Prostate gland (tissue), 2 donors: ENCODE measurements around the gene ATP5ME. TPM values are rescaled to one million over a fixed set of nuclear protein-coding genes. Genes with fewer than 3 reads are reported as not detected.
"Not testable (repeated sequence)": the region's sequence is repeated elsewhere in the genome, so short reads cannot be mapped to it uniquely, and the experiment has no call there.

ENCODE experiments used
- DNase-seq: peaks from one replicate; pipeline ENCODE4 v3.0.0-alpha.2; 2019; ENCODE audit warnings: low spot score
- H3K27ac ChIP-seq, 2 donors: fragments of 200-600 bp; sonication (generic); 2 replicates each; pipeline ENCODE4 v1.5.1; 2017 to 2019
- H3K27me3 ChIP-seq: fragments of 200-600 bp; sonication (generic); replicated peaks from 2 replicates; pipeline ENCODE4 v1.5.1; 2019; ENCODE audit not compliant: insufficient read depth
- H3K36me3 ChIP-seq, 2 donors: fragments of 200-600 bp; sonication (generic); 1 replicate in 1 of 2; 2 replicates in 1 of 2; pipeline versions ENCODE4 v1.5.1 to v1.8.1; 2017 to 2019
- H3K4me1 ChIP-seq: fragments of 200-600 bp; sonication (generic); replicated peaks from 2 replicates; pipeline ENCODE4 v1.5.1; 2019
- H3K4me3 ChIP-seq, 2 donors: fragments of 200-600 bp; sonication (generic); 2 replicates each; pipeline ENCODE4 v1.5.1; 2017 to 2019
- H3K9me3 ChIP-seq: fragments of 200-600 bp; sonication (generic); 2 replicates; pipeline ENCODE4 v1.5.1; 2017
- POLR2A ChIP-seq: fragments of 450-650 bp; IDR thresholded peaks from one replicate; pipeline ENCODE4 v1.6.1; 2016; ENCODE audit warnings: antibody characterized with exemption, mild to moderate bottlenecking
- POLR2AphosphoS5 ChIP-seq: sonication (generic); formaldehyde crosslinking; IDR thresholded peaks from one replicate; pipeline ENCODE4 v1.6.1; 2017; ENCODE audit warnings: antibody characterized with exemption
- WGBS: methylation state at CpG from one replicate; pipeline ENCODE4 v1.1.5; 2018; 5-methylcytosine and 5-hydroxymethylcytosine counted together
- intact Hi-C: fragments of 100-400 bp; cut with DNase I; formaldehyde crosslinking; loops from one replicate; pipeline ENCODE4 v1.14.2; 2022
- total RNA-seq, 2 donors: library from RNA; depleted of rRNA; stranded (reverse); fragments of >200 nt; gene quantifications; one replicate each; pipeline ENCODE4 v1.1.0, GENCODE V29; 2016
- TF ChIP-seq, protein P1 (sequence below), 4 experiments: fragments of 200-600 bp in 2 of 4; fragments of 450-650 bp in 2 of 4; sonication (generic) in 2 of 4; IDR thresholded peaks; 1 replicate in 3 of 4; 2 replicates in 1 of 4; pipeline ENCODE4 v1.5.1; 2016 to 2019; ENCODE audit warnings: antibody characterized with exemption in 4 of 4, mild to moderate bottlenecking in 2 of 4, moderate library complexity in 2 of 4

The ATP5ME gene
- total RNA-seq, 2 donors from 2014 or later = 148 to 313 TPM

DNA sequence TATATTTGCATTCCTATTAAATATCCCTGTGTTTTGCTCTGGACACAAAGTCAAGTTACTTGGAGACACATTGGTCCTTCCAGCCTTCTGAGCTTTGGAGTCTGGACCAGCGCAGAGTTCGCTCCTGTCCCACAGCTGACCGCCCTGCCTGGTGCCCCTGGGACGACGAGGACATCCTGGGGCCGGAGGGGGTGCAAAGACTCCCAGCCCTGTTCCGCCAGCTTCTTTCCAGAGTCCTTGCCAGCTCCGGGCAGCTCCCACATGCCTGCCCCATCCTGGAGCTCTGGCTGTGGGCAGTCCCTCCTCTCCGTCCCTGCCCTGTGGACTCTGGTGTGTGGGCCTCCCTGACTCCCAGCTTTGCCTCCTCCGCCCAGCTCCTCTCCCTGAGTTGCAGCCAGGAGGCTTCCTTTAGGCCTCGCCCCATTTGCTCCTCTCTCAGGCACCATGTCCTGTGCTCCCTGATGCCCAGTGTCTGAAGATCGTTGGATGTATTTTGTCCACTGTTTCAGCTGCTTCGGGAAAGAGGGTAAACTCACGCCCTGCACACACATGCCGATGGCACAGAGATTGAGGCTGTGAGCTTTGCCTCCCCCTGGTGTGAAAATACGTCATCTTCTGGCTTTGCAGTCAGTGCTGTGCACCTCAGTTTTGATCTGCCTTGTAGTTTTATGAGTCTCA is 26.6 kb upstream of the ATP5ME start:
- no peak overlapping the region for H3K27ac ChIP-seq
- no peaks in the 10 kb centered on the region for H3K9me3 ChIP-seq
- intact Hi-C loops = no loop called here
- no peak overlapping the region for H3K4me3 ChIP-seq
- H3K36me3 ChIP-seq = no peaks in the 10 kb centered on the region
- 72% methylated on average over 16 of the region's 16 CpGs for WGBS
- no peaks in the 10 kb centered on the region for H3K27me3 ChIP-seq
- no peak for DNase-seq
- no peaks in the 10 kb centered on the region for H3K4me1 ChIP-seq
- TF ChIP-seq POLR2A = no peak
- no peak for TF ChIP-seq POLR2AphosphoS5
- TF ChIP-seq, protein P1, sequence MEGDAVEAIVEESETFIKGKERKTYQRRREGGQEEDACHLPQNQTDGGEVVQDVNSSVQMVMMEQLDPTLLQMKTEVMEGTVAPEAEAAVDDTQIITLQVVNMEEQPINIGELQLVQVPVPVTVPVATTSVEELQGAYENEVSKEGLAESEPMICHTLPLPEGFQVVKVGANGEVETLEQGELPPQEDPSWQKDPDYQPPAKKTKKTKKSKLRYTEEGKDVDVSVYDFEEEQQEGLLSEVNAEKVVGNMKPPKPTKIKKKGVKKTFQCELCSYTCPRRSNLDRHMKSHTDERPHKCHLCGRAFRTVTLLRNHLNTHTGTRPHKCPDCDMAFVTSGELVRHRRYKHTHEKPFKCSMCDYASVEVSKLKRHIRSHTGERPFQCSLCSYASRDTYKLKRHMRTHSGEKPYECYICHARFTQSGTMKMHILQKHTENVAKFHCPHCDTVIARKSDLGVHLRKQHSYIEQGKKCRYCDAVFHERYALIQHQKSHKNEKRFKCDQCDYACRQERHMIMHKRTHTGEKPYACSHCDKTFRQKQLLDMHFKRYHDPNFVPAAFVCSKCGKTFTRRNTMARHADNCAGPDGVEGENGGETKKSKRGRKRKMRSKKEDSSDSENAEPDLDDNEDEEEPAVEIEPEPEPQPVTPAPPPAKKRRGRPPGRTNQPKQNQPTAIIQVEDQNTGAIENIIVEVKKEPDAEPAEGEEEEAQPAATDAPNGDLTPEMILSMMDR (IDR thresholded peaks at IDR 0.05) = no peak

DNA sequence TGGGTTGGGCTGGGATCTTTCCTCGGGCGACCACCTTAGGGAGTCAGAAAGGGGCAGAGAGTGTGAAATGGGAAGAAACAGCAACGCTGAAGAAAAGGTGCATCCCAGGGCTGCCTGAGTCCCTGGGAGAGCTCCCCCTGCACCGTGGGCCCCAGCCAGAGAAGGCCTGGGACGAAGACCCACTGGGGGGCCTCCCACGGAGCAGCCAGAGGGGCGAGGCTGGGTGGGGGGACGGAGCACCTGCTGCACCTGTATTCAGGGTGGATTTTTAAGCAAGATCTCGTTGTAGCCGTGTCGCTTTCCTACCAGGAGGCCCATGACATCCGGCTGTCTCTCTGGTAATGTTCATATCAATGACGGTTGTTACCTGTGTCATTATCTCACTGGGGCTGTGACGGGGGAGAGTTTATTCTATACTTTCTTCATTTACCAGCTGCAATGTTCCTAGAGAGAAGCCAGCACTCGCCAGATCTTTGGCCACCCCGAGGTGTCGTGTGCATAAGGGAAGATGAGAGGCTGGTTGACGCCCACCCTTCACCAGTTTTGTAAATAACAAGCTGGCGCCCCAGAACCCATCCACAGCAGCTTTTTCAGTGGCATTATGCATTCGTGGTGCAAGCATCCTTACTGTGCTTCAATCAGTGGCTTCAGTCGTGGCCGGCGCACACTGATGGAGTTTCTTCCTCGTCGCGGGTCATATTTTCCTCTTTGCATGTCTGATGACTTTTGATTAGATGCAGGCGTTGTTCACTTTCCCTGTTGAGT is 25.9 kb upstream of the ATP5ME start:
- H3K4me1 ChIP-seq = no peaks in the 10 kb centered on the region
- H3K9me3 ChIP-seq = no peaks in the 10 kb centered on the region
- TF ChIP-seq, protein P1 (IDR thresholded peaks at IDR 0.05) = no peak
- no peak for TF ChIP-seq POLR2AphosphoS5
- TF ChIP-seq POLR2A = no peak
- WGBS = 77% methylated on average over 27 of the region's 27 CpGs
- no peak for DNase-seq
- H3K27me3 ChIP-seq = no peaks in the 10 kb centered on the region
- H3K36me3 ChIP-seq = no peaks in the 10 kb centered on the region
- H3K27ac ChIP-seq = no peak overlapping the region
- no peak overlapping the region for H3K4me3 ChIP-seq
- intact Hi-C loops = no loop called here

- H3K4me3 ChIP-seq, intact Hi-C loops, H3K9me3 ChIP-seq, DNase-seq, H3K36me3 ChIP-seq, H3K27me3 ChIP-seq, H3K4me1 ChIP-seq: not testable (repeated sequence)
- peak overlapping the region; percentile 62 to 82 for H3K27ac ChIP-seq
- peak; percentile 62 for TF ChIP-seq POLR2AphosphoS5
- WGBS = 81% methylated on average over 12 of the region's 12 CpGs
Observed at GRCh38 chr4:694341-694940, 20.4 kb upstream of the ATP5ME start.

GRCh38 chr4:692771-693554 is 18.9 kb upstream of the ATP5ME start:
- Histone ChIP-seq H3K27ac (peak overlapping the region; percentile 62 to 82), H3K4me3 (no peak overlapping the region), H3K27me3 (no peaks in the 10 kb centered on the region), H3K9me3 (no peaks in the 10 kb centered on the region), H3K36me3 (no peaks in the 10 kb centered on the region), H3K4me1 (peaks cover 7% of the 10 kb centered on the region)
- intact Hi-C loops = no loop called here
- TF ChIP-seq POLR2AphosphoS5 (peak; percentile 81), POLR2A (no peak)
- WGBS = 38% methylated on average over 31 of the region's 32 CpGs
- DNase-seq = peak; percentile 74

DNA sequence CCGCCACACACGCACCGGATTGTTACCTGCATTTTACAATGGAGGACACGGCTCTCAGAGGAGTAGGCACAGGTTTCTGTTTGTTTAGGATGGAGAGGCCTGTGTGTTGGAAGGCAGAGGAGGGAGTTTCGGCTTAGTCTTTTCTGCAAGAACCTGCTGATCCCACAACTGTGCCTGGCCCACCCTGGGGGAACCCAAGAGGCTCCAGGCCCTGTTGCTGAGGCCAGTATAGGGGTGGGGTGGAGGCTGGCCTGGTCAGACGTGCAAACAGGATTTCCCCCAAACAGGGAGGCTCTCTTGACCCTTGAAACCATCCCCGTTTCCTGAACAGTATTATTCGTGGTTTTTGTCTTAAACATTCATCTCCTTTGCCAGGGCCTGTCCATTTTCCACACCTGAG is 15.6 kb upstream of the ATP5ME start:
- intact Hi-C loops = no loop called here
- DNase-seq = no peak
- H3K4me3 ChIP-seq = no peak overlapping the region
- H3K9me3 ChIP-seq = no peaks in the 10 kb centered on the region
- H3K27me3 ChIP-seq = no peaks in the 10 kb centered on the region
- peaks cover 7% of the 10 kb centered on the region for H3K4me1 ChIP-seq
- TF ChIP-seq POLR2A (no peak), POLR2AphosphoS5 (no peak)
- TF ChIP-seq, protein P1 (IDR thresholded peaks at IDR 0.05) = no peak
- WGBS = 82% methylated on average over 8 of the region's 8 CpGs
- no peaks in the 10 kb centered on the region for H3K36me3 ChIP-seq
- peak overlapping the region in 1 of 2 donors; percentile 45 for H3K27ac ChIP-seq
